Gastroesophageal sphincter (tissue), 4 donors: ENCODE measurements around the gene CEP68. TPM values are rescaled to one million over a fixed set of nuclear protein-coding genes. Genes with fewer than 3 reads are reported as not detected.
"Not testable (repeated sequence)": the region's sequence is repeated elsewhere in the genome, so short reads cannot be mapped to it uniquely, and the experiment has no call there.

ENCODE experiments used
- ATAC-seq: fragments of 150-250 bp; one replicate; pipeline ENCODE4 v1.9.1; 2016; ENCODE audit warnings: mild to moderate bottlenecking, moderate library complexity
- H3K27ac ChIP-seq, 4 donors: fragments of 200-600 bp; sonication (generic) in 3 of 4; 1 replicate in 3 of 4; 2 replicates in 1 of 4; pipeline ENCODE4 v1.5.1; 2016 to 2019
- H3K27me3 ChIP-seq: fragments of 200-600 bp; sonication (generic); one replicate; pipeline ENCODE4 v1.5.1; 2019
- H3K36me3 ChIP-seq, 2 donors: fragments of 200-600 bp; sonication (generic); one replicate each; pipeline ENCODE4 v1.5.1; 2019; ENCODE audit warnings: control low read depth in 1 of 2
- H3K4me1 ChIP-seq, 3 donors: fragments of 200-600 bp; sonication (generic); 1 replicate in 2 of 3; 2 replicates in 1 of 3; pipeline ENCODE4 v1.5.1; 2016 to 2019; ENCODE audit warnings: control low read depth in 2 of 3
- H3K4me3 ChIP-seq, 2 donors: fragments of 200-600 bp; sonication (generic); one replicate each; pipeline ENCODE4 v1.5.1; 2019; ENCODE audit warnings: mild to moderate bottlenecking in 1 of 2, moderate library complexity in 1 of 2
- H3K9me3 ChIP-seq, 3 donors: fragments of 200-600 bp; sonication (generic); one replicate each; pipeline ENCODE4 v1.5.1; 2017 to 2019; ENCODE audit warnings: control low read depth in 2 of 3
- EP300 ChIP-seq: sonication (generic); formaldehyde crosslinking; IDR thresholded peaks from one replicate; pipeline ENCODE4 v1.6.1; 2017; ENCODE audit warnings: antibody characterized with exemption, mild to moderate bottlenecking
- POLR2A ChIP-seq, 2 donors: fragments of 450-650 bp; IDR thresholded peaks; one replicate each; pipeline ENCODE4 v1.6.1; 2017; ENCODE audit warnings: antibody characterized with exemption in 2 of 2, mild to moderate bottlenecking in 2 of 2, moderate library complexity in 1 of 2
- POLR2AphosphoS5 ChIP-seq: sonication (generic); formaldehyde crosslinking; IDR thresholded peaks from one replicate; pipeline ENCODE4 v1.6.1; 2017; ENCODE audit warnings: antibody characterized with exemption
- WGBS, 2 donors: methylation state at CpG; one replicate each; pipeline ENCODE4 v1.1.5; 2018; ENCODE audit warnings: low coverage in 1 of 2; 5-methylcytosine and 5-hydroxymethylcytosine counted together
- total RNA-seq, 4 donors: library from RNA; depleted of rRNA; stranded (reverse); fragments of >200 nt; gene quantifications; one replicate each; pipeline ENCODE4 v1.1.0, GENCODE V29; 2016
- TF ChIP-seq, protein P1 (sequence below), 4 experiments: fragments of 200-600 bp in 2 of 4; fragments of 450-650 bp in 2 of 4; sonication (generic) in 1 of 4; IDR thresholded peaks; one replicate each; pipeline ENCODE4 v1.5.1; 2017 to 2019; ENCODE audit warnings: antibody characterized with exemption in 4 of 4, mild to moderate bottlenecking in 2 of 4, moderate library complexity in 2 of 4

Gene CEP68
- total RNA-seq, 4 donors from 2014 or later: 26.3 to 48.9 (median 30.3) TPM

GRCh38 chr2:65018141-65018582 lies 38.1 kb upstream of the CEP68 start:
- Histone ChIP-seq H3K4me3 (no peak overlapping the region), H3K27me3 (no peaks in the 10 kb centered on the region), H3K36me3 (peaks cover 0 to 93% of the 10 kb centered on the region in 2 donors), H3K27ac (peak overlapping the region in 2 of 4 donors; percentile 11 to 26), H3K9me3 (no peaks in the 10 kb centered on the region), H3K4me1 (no peaks in the 10 kb centered on the region)
- peak; percentile 34 for ATAC-seq
- TF ChIP-seq POLR2AphosphoS5 (no peak), POLR2A (IDR thresholded peaks at IDR 0.05) (no peak), EP300 (no peak)
- TF ChIP-seq, protein P1, sequence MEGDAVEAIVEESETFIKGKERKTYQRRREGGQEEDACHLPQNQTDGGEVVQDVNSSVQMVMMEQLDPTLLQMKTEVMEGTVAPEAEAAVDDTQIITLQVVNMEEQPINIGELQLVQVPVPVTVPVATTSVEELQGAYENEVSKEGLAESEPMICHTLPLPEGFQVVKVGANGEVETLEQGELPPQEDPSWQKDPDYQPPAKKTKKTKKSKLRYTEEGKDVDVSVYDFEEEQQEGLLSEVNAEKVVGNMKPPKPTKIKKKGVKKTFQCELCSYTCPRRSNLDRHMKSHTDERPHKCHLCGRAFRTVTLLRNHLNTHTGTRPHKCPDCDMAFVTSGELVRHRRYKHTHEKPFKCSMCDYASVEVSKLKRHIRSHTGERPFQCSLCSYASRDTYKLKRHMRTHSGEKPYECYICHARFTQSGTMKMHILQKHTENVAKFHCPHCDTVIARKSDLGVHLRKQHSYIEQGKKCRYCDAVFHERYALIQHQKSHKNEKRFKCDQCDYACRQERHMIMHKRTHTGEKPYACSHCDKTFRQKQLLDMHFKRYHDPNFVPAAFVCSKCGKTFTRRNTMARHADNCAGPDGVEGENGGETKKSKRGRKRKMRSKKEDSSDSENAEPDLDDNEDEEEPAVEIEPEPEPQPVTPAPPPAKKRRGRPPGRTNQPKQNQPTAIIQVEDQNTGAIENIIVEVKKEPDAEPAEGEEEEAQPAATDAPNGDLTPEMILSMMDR (IDR thresholded peaks at IDR 0.05): no peak
- 90% methylated on average over 10 of the region's 15 CpGs; no CpG with 5 or more reads in 1 of the 2 donors for WGBS, 2 donors

- no peak for ATAC-seq
Measured at GRCh38 chr2:65019010-65019409, 37.2 kb upstream of the CEP68 start.

DNA sequence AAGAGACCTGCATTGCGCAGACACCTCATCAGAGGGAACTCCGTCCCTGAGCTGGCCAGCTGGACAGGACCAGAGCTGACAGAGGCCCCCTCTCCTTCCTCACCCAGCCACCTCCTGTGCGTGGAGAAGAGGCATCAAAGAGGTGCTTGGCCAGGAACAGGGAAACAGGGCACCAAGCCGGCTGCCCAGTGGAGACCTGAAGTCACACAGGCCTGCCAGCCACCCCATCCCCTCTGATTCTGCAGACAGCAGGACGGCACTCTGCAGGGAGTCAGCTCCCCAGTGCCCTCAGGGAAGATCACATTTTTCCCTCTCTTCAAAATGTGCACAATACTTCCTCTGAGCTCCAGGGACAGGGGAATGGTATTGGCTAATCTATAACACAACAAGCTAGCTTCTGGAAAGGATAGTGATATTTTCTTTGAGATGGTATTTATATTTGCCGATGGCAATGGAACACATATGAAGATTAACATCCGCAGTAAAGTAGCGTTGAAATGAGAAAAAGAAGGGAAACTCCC lies 36.5 kb upstream of the CEP68 start:
- Histone ChIP-seq H3K4me1 (no peaks in the 10 kb centered on the region), H3K9me3 (no peaks in the 10 kb centered on the region), H3K36me3 (peaks cover 0 to 82% of the 10 kb centered on the region in 2 donors), H3K4me3 (no peak overlapping the region), H3K27ac (no peak overlapping the region), H3K27me3 (no peaks in the 10 kb centered on the region)
- 82 to 98% methylated on average over 3 to 4 of the region's 8 CpGs for WGBS, 2 donors
- TF ChIP-seq EP300: no peak
- no peak for TF ChIP-seq POLR2A (IDR thresholded peaks at IDR 0.05)
- no peak for TF ChIP-seq POLR2AphosphoS5
- TF ChIP-seq, protein P1 (IDR thresholded peaks at IDR 0.05): no peak
- ATAC-seq: no peak

More at GRCh38 chr2:65019010-65019409, 37.2 kb upstream of the CEP68 start:
- Histone ChIP-seq H3K27me3 (no peaks in the 10 kb centered on the region), H3K4me3 (no peak overlapping the region), H3K4me1 (no peaks in the 10 kb centered on the region), H3K27ac (no peak overlapping the region), H3K9me3 (no peaks in the 10 kb centered on the region), H3K36me3 (peaks cover 0 to 89% of the 10 kb centered on the region in 2 donors)
- TF ChIP-seq EP300 (no peak), POLR2AphosphoS5 (no peak), POLR2A (IDR thresholded peaks at IDR 0.05) (no peak)
- TF ChIP-seq, protein P1 (IDR thresholded peaks at IDR 0.05): no peak
- WGBS, 2 donors: 64 to 80% methylated on average over 1 of the region's 1 CpG

- WGBS, 2 donors: 80 to 88% methylated on average over 1 of the region's 1 CpG
- H3K27ac ChIP-seq, H3K4me3 ChIP-seq, ATAC-seq, H3K27me3 ChIP-seq, H3K4me1 ChIP-seq, H3K9me3 ChIP-seq: not testable (repeated sequence)
- peaks cover 0 to 80% of the 10 kb centered on the region in 2 donors for H3K36me3 ChIP-seq
Measured at GRCh38 chr2:65020251-65020650, 36.0 kb upstream of the CEP68 start.

DNA sequence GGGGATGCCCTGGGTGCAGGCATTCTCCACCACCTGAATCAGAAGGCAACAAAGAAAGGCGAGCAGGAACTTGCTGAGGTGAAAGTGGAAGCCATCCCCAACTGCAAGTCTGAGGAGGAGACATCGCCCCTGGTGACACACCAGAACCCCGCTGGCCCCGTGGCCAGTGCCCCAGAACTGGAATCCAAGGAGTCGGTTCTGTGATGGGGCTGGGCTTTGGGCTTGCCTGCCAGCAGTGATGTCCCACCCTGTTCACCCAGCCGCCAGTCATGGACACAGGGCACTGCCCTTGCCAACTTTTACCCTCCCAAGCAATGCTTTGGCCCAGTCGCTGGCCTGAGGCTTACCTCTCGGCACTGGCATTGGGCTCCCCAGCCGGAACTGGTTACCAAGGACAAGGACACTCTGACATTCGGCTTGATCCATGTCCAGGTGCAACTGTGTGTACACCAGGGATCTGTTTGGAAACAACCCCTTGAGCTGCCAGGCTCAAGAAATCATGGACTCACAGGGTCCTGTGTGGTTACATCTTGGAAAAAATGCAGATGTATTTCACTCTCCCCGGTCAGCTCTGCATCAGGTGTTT lies 35.2 kb upstream of the CEP68 start:
- Histone ChIP-seq H3K27me3 (no peaks in the 10 kb centered on the region), H3K27ac (no peak overlapping the region), H3K4me3 (no peak overlapping the region), H3K9me3 (no peaks in the 10 kb centered on the region), H3K4me1 (no peaks in the 10 kb centered on the region), H3K36me3 (peaks cover 0 to 76% of the 10 kb centered on the region in 2 donors)
- WGBS, 2 donors: 71% methylated on average over 1 of the region's 11 CpGs; no CpG with 5 or more reads in 1 of the 2 donors
- no peak for ATAC-seq
- TF ChIP-seq, protein P1 (IDR thresholded peaks at IDR 0.05): no peak
- no peak for TF ChIP-seq POLR2A (IDR thresholded peaks at IDR 0.05)
- no peak for TF ChIP-seq EP300
- TF ChIP-seq POLR2AphosphoS5: no peak
